ENCODE results near the gene HS3ST4.

- TF ChIP-seq CTCF (IDR thresholded peaks at IDR 0.05) = no peak
- no peak for TF ChIP-seq ZFX (IDR thresholded peaks at IDR 0.05; ENCODE audit: borderline replicate concordance)
These were observed 286.5 kb downstream of the HS3ST4 start for GRCh38 chr16:25978218-25978617.
